Gastroesophageal sphincter (tissue), 3 donors: Measurements from ENCODE around the gene TNFRSF18.

Experiments used
- CTCF ChIP-seq, 4 experiments: fragments of 200-600 bp in 2 of 4; fragments of 450-650 bp in 2 of 4; sonication (generic) in 1 of 4; IDR thresholded peaks; one replicate each; pipeline ENCODE4 v1.5.1; 2017 to 2019; ENCODE audit warnings: antibody characterized with exemption in 4 of 4, mild to moderate bottlenecking in 2 of 4, moderate library complexity in 2 of 4
- POLR2A ChIP-seq, 2 donors: fragments of 450-650 bp; IDR thresholded peaks; one replicate each; pipeline ENCODE4 v1.6.1; 2017; ENCODE audit warnings: antibody characterized with exemption in 2 of 2, mild to moderate bottlenecking in 2 of 2, moderate library complexity in 1 of 2
- POLR2AphosphoS5 ChIP-seq: sonication (generic); formaldehyde crosslinking; IDR thresholded peaks from one replicate; pipeline ENCODE4 v1.6.1; 2017; ENCODE audit warnings: antibody characterized with exemption

DNA sequence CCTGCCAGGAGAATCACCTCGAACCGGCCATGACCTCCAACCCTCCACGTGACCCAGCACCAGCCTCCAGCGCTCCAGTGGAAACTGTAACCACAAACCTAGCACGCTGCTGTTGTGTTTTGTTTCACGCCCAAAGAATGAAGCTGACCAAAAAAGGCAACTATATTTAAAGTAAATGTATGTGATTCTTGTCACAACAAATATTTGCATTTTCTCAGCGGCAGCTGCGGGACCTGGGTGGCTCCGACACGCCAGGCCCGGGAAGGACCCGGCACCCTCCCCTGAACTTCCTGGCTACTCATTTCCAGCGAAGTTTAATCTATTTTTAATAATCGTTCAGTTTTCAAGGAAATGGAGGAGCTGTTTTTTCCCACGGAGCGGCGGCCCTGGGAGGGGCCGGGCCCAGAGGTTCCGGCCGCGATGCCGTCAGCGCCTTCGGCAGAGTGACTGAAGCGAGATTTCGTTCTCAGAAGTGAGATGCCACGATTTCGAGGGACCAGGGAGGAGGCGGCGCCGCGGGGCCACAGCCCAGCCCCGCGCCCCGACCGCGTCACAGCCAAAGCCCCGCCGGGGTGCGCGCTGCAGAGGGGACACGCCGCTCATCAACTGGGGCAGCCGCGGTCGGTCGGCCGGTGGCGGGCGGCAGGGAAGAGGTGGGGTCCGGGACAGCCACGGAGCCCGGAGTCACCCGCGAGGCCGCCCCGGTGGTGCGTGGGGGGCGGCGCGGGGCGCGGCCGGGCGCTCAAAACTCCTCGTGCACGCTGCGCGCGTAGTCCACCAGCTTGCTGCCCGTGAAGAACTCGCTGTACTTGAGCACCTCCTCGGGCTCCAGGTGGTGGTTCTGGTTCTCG lies 10.6 kb upstream of the TNFRSF18 start:
- TF ChIP-seq POLR2AphosphoS5 (no peak), CTCF (IDR thresholded peaks at IDR 0.05) (no peak), POLR2A (IDR thresholded peaks at IDR 0.05) (no peak)
